Left cardiac atrium (tissue), 4 donors: ENCODE measurements around the gene DNAJB1. TPM values are rescaled to one million over a fixed set of nuclear protein-coding genes. Genes with fewer than 3 reads are reported as not detected.
"Not testable (repeated sequence)": the region's sequence is repeated elsewhere in the genome, so short reads cannot be mapped to it uniquely, and the experiment has no call there.

Experiments
- ATAC-seq, 2 donors: fragments of 200-7000 bp; cut with Tn5 transposase; one replicate each; pipeline ENCODE4 v1.9.1; 2020; ENCODE audit warnings: mild to moderate bottlenecking in 2 of 2, moderate library complexity in 2 of 2
- DNase-seq: peaks from one replicate; pipeline ENCODE4 v3.0.0-alpha.2; 2020
- intact Hi-C, 2 donors: fragments of 100-400 bp; cut with DNase I; formaldehyde crosslinking; loops; one replicate each; pipeline versions ENCODE4 v1.14.1 to v1.15.1; 2022 to 2023
- total RNA-seq, 2 donors: library from RNA; stranded (reverse); fragmentation: NEBNext Ultra II Directional; extraction: Animal tissue kit (Norgen Biotek cat#: 25700); gene quantifications; one replicate each; pipeline ENCODE4 v1.2.1, GENCODE V29; 2021
- donor health status: DM: no; HTN: yes; CAD: no.
- donor health status: DM: no; HTN: yes; CAD: no; lungs with severe emphysema.
- donor health status: DM: yes; HTN: yes; CAD: no.
- donor health status: Dilated cardiomyopathy.

DNAJB1 gene
- total RNA-seq, 2 donors from 2014 or later: 50.7 to 70.5 TPM

DNA sequence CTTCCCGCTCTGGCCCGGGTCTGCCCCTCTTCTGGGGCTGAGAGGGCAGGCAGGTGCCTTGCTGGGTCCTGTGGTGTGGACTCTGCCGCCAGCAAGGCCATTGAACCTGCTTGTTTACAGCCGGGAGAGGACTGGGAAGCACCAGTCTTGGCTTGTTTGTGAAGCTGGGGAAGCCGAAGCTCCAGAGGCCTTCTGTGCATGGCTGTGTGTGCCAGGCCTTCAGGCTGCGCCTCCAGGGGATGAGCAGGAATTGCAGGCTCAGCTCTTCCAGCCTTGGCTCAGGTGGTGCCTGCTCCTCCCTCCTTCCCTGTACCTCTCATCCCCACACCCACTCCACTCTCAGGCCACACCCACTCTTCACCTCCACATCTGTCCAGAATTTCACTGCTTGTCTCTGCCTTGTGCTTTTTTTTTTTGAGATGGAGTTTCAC, 36.2 kb upstream of the DNAJB1 start:
- ATAC-seq: no peak
- no peak for DNase-seq
- intact Hi-C loops: no loop called here

DNA sequence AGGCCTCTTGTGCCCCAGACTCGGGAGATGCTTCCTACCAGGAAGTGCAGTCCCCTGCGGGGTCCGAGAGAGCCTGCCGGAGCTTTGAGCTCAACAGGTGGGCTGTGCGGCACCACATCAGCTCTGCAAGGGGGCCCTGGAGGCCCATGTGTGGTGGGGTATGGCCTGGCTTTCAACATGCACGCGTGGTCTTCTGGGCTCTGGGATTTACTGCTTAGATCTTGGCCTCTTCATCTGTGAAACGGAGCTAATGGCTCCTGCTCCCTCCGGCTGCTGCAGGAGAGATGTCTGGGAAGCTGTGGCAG, 35.7 kb upstream of the DNAJB1 start:
- intact Hi-C loops: no loop called here
- no peak for DNase-seq
- ATAC-seq: no peak

DNA sequence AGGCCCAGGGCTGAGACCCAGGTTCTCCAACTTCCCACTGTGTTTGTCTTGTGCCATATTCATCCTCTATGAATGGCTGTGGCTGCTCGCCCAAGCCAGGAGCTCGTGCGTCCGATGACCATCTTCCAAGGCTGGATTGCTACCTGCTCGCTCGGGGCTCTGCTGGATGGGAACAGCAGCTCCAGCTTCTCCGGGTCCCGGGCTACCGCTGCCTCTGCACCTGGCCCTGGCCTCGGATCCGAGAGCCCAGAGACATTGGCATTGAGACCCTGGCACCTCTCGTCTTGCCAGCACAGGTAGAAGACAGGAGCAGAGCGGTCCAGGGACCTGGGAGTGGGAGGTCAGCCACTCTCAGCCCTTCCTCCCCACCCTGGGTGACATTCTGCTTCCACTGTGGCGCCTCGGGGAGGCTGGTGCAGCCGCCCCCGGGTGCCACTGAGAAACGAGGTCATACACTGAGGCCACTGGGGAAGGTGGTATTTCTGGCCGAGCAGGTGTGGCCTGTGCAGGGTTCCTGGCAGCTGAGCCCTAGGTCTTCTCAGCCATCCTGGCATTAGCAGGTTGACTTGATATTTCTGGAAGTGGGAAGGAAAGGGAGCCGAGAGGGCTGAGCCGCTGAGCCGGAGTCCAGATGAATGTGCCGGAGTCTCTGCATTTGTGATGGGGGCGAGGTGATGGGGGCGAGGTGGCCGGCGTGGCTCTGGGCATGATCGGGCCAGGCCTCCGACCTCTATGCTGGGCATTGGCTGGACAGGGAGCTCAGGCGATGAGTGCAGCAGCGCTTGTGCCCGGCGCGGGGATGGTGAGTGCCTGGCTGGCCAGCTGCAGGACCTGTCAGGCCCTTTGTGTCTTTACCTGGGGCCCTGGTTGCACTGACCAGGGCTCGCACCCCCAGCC, 35.1 kb upstream of the DNAJB1 start:
- DNase-seq (no peak), ATAC-seq (no peak)
- intact Hi-C loops: no loop called here

DNA sequence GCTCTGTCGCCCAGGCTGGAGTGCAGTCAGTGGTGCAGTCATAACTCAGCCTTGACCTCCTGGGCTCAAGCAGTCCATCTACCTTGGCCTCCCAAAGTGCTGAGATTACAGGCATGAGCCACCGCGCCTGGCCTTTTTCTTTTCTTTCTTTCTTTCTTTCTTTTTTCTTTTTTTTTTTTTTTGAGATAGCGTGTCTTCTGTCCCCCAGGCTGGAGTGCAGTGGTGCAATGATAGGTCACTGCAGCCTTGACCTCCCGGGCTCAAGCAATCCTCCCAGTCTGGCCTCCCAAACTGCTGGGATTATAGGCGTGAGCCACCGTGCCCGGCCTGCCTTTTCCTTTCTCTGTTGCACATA, 33.8 kb upstream of the DNAJB1 start:
- ATAC-seq, intact Hi-C loops, DNase-seq: not testable (repeated sequence)

DNA sequence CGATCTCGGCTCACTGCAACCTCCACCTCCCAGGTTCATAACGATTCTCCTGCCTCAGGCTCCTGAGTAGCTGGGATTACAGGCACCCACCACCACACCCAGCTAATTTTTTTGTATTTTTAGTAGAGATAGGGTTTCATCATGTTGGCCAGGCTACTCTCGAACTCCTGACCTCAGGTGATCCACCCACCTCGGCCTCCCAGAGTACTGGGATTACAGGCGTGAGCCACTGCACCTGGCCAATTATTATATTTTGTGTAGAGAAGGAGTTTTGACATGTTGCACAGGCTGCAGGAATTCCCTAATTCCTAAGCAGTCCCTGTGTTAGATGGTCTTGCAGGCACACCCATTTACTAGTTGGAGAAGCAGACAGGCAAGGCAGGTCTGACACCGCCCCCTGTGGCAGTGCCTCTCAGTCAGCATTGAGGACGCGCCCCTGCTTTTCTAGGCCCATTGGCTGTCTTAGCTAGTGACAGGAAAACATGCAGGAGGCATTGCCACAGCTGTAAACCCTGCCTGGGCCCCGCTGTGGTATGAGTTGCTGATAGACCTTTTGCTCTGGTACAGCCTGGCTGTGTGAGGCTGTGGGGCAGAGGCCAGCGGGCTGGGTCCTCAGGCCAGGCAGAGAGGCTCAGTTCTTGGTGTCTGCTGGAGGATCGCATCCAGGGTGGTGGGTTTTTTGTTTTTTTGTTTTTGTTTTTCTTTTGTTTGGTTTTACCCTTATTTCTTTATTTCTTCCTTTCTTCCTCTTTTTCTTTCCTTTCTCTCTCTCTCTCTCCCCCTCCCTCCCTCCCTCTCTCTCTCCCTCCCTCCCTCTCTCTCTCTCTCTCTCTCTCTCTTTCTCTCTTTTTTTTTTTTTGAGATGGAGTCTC, 33.2 kb upstream of the DNAJB1 start:
- peak; percentile 21 to 61 for ATAC-seq
- intact Hi-C loops, DNase-seq: not testable (repeated sequence)

DNA sequence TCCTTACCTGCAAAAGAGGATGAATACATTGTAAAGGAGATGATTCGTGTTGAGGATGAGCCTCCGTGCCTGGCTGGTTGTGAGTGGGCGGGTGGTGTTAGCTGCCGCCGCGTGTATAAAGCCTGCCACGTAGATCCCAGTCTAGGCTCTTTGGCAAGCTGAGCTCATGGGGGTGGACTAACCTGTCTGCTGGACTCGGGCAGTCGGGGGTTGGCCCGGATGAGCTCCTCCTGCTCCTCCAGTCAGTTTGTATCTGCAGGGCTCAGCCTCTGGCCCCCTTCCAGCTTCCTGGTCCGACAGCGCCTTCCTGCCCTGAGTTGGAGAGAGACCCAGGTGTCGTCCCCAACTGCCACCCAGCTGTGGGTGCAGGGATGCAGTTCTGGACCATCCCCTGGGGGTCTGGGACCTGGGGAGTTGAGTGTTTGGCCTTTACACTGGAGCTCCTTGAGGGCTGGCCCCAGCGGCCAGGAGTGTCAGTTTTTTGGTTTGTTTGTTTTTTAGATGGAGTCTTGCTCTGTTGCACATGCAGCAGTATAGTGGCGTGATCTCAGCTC, 32.1 kb upstream of the DNAJB1 start:
- intact Hi-C loops: no loop called here
- ATAC-seq (peak in 1 of 2 donors; percentile 40), DNase-seq (no peak)

DNA sequence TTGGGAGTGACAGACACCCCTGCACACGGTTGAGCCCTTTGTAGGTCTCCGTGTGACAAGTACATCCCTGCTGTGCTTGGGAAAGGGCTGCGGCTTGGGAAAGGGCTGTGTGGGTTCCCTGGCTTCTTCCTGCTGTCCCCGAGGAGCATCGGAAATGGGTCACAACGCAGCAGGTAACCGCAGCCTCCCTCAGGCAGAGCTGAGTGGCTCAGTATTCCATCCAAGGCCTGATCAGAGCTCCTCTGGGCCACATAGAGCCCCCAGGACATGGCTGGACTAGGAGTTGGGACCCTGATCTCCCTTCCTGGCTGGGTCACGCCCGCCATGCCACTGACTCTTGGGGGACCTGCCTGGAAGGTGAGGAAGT, 27.5 kb upstream of the DNAJB1 start:
- DNase-seq (no peak), ATAC-seq (no peak)
- intact Hi-C loops: no loop called here

DNA sequence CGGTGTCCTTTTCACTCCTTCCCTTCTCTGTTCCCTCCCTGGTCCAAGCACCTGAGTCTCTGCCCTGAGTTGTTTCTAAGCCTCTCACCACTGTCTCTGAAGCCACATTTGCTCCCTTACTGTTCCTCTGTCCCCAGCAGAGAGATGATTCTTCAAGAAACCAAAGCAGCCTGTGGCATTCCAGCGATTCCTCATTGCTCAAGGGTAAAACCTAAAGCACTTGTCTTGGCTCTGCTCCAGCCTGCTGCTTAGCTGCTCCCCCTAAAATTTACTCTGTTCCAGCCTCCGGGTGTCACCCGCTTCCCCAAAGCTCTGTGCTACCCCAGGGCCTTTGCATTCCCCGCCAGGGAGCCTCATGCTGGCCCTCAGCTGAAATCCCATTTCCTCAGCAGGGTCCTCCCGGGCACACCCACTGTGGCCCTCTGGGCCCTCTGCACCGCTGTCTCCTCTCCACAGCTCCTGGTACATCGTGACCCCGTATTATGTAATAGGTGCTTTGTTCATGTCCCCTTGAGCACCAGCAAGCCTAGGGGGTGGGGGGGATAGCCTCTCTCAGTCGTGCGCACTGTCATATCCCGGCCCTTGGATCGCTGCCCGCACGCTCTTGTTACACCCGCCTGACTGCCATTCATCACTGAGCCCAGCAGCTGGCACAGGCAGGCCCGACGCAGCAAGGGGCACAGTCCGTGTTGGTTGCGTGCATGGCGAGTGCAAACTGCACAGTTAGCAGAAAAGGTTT, 26.9 kb upstream of the DNAJB1 start:
- intact Hi-C loops: no loop called here
- no peak for DNase-seq
- peak; percentile 23 to 50 for ATAC-seq

DNA sequence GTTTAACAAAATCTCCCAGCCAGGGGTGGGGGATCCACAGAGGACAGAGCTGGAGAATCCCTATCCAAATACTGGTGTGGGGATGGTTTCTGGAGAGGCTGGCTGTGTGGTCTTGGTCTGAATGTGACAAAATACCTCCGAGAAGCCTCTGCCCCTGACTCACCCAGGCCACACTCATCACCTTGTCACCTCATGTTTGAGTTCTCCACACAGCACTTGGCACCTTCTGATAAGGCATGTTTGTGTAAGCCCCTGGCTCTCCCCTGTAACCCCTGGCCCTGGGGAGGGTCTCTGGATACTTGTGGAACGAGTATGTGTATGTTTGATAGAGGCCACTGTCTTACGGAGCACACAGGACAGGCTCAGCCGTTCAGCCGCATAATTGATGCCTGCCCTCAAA, 25.9 kb upstream of the DNAJB1 start:
- intact Hi-C loops: no loop called here
- DNase-seq (no peak), ATAC-seq (no peak)

DNA sequence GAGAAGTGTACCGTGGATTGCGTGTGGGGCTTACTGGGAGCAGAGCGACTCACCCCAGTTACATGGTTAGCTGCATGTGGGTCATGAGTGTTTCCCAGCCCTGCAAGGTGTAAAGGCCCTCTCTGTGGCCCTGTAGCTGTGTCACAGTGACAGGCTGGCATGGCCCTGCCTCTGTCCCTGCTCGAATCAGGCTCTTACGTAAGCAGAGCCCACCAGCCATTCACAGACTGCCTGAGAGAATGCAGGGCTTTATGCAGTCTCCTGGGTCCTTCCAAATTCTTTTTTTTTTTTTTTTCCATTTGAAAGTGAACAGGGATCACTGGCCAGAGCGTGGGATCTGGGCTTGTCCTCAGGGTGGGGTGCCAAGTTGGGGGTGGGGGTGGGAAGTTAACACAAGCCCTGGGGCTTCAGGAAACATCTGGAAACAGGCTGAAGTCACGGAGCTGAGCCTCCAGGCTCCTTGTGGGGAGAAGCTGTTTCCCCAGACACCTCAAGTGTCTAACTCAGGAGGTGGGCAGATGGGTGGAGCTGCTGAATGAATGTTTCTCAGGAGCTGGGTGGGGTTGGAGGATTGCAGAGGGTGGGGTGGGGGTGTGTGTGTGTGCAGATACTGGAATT, 24.6 kb upstream of the DNAJB1 start:
- DNase-seq (no peak), ATAC-seq (peak; percentile 44 to 46)
- intact Hi-C loops: no loop called here

DNA sequence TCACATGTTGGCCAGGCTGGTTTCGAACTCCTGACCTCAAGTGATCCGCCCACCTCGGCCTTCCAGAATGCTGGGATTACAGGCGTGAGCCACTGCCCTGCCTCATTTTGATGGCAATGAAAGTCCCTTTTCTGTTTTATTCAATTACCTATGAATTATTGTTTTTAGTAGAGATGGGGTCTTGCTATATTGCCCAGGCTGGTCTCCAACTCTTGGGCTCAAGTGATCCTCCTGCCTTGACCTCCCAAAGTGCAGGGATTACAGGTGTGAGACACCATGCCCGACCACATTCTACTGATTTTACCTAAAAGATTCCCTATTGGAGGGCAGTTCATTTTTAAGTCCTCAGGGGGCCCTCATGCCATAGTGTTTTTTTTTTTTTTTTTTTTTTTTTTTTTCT, 23.8 kb upstream of the DNAJB1 start:
- intact Hi-C loops, ATAC-seq, DNase-seq: not testable (repeated sequence)

DNA sequence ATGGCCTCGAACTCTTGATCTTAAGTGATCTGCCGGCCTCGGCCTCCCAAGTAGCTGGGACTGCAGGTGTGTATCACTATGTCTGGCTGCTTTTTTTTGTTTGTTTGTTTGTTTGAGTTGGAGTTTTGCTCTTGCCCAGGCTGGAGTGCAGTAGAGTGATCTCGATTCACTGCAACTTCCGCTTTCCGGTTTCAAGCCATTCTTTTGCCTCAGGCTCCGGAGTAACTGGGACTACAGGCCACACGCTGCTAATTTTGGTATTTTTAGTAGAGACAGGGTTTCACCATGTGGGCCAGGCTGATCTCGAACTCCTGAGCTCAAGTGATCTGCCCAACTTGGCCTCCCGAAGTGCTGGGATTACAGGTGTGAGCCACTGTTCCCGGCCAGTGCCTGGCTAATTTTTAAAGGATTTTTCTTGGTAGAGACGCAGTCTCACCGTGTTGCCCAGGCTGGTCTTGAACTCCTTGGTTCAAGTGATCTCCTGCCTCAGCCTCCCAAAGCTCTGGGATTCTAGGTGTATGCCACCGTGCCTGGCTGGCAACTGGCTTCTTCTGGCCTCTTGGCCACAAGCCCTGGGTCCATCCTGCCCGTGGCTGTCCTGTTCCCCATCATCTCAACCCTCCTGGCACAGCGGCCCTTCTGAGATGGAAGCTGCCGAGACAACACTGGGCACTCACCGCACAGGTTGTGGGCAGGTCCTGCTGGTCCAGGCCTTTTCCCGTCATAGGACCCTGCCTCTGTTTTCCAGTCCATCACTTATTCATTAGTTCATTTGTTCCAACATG, 22.7 kb upstream of the DNAJB1 start:
- intact Hi-C loops: no loop called here
- no peak for DNase-seq

DNA sequence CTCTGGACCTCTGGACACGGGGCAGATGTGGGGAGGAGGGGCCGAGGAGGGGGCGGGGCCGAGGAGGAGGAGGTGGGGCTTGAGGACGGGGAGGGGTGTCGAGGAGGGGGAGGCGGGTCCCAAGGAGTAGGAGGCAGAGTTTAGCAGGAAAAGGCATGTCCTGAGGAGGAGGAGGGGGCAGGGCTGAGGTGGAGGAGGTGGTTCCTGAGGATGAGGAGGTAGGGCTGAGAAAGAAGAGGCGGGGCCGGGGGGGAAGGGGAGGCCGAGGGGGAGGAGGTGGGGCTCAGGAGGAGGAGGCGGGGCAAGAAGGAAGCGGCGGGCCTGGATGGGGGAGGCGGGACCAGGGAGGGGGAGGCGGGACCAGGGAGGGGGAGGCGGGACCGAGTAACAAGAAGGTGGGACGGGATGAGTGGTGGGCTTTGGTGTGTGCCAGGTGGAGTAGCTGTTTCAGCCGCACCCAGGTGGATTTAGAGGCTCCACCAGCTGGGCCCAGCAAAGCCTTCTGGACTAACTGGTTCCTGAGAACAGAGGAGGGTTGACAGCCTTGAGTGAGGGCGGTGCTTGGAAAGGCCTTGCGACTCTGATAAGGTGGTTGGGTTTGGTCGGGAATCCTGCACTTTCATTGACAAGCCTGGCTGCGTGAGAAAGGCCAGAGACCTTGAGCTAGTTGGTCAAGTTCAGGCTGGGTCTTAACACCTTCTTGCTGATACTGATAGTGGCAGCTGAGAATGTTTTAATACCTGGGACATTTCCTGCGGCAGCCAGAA, 18.9 kb upstream of the DNAJB1 start:
- ATAC-seq (peak; percentile 71 to 93), DNase-seq (peak; percentile 89)
- intact Hi-C loops: no loop called here

More for the DNA sequence above, 22.7 kb upstream of the DNAJB1 start:
- ATAC-seq: no peak

DNA sequence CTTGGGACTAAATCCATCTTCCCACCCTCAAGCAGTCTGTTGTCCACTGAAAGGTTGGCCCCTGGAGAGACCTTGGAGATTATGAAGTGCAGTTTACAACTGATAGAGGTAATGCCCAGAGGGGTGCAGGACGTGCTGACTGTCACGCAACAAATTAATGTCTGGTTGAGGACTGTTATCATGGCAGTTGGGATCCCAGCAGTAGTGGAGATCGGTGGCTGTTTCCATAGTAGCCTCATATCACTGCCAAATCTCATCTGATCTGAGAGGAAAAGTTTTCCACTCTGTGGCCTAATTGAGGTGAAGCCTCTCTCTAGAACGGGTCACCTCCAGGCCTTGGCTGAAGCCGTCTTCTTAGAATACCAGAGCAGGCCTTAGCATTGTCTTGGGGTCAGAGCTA, 15.3 kb upstream of the DNAJB1 start:
- intact Hi-C loops: no loop called here
- no peak for DNase-seq
- ATAC-seq: no peak

DNA sequence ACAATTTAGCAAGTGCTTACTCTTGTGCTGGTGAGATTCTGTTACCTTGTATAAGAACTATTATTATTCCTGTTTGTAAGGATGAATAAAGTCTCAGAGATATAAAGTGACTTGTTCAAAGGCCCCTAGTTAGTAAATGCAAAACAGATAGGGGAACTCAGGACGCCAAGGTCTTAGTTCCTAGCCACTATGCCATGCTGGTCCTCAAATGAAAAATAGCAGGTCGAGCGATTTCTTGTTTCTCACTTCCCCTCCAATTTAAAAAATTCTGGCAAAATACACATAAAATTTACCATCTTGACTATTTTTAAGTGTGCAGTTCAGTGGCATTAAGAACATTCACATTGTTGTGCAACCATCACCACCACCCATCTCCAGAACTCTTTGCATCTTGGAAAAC, 12.3 kb upstream of the DNAJB1 start:
- intact Hi-C loops: no loop called here
- DNase-seq (no peak), ATAC-seq (no peak)

DNA sequence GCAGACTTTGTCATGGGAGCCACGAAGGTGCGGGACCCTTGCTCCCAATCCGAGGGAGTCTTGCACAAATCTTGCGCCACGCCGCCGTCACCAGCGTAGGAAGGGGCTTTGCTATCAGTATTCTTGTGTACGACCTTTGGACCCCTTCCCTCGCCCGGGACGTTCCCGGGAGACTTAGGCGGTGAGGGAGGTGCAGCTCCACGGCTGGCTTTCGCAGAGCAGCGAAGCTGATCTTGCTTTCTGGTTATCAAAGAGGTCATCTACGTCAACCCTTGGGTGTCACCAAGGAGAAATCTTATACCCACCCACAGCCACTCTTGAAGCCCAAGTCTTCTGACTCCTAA, 11.8 kb upstream of the DNAJB1 start:
- intact Hi-C loops: no loop called here
- DNase-seq (no peak), ATAC-seq (peak; percentile 3 to 6)

DNA sequence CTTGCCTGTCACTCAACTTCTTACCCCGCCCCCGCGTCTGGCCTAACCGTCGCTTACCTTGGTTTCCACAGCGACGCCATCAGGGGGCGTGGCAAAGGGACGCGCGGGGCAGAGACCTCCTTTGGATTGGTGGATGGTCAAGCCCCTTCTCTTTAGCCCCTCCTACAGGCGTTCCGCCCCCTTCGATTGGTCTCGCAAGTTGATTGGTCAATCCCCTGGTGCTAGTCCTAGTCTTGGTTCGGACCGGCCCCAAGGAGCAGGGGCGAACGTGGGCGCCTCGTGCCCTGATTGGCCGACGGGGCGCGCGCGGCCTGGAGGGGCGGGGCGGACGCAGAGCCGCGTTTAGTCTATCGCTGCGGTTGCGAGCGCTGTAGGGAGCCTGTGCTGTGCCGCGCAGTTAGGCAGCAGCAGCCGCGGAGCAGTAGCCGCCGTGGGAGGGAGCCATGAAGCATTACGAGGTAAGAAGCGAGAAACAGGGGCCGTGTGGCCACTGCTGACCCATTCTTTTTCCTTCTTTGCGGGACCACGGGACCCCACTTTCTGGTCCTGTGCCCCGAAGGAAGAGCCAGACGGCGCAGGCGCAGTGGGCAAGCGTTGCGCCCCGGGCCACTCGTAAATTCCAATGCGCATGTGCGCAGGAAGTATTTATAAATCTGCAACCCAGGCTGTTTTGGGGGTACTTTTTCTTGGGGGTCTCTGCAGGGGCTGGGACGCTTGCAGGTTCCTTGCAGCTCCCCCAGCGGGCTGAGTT, 11.2 kb upstream of the DNAJB1 start, which contains the start of gene TECR:
TSS of gene TECR (plus strand) at position 341 of the 751 bp plus-strand sequence. CDS start at position 444, 103 bp downstream.
- DNase-seq (peak; percentile 100), ATAC-seq (peak; percentile 98 to 99)
- intact Hi-C loops: no loop called here
